RPMI8226 (cell line): ENCODE data around the gene ADAM10.

ENCODE experiments used
- DNase-seq: peaks from one replicate; pipeline ENCODE4 v3.0.0-alpha.2; 2015

The ADAM10 gene

DNA sequence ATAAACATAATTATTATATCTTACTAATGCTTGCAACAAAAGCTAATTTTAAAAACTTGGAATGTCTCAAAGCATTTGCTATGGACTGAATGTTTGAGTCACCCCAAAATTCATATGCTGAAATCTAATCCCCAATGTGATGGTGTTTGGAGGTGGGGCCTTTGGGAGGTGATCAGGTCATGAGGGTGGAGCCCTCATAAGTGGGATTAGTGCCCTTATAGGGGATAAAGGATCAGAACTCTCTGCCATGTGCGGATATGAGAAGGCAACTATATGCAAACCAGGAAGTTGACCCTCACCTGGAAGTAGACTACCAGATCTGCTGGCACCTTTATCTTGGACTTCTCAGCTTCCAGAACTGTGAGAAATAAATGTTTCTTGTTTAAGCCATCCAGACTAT, 180.1 kb downstream of the ADAM10 start:
- DNase-seq, result no peak

DNA sequence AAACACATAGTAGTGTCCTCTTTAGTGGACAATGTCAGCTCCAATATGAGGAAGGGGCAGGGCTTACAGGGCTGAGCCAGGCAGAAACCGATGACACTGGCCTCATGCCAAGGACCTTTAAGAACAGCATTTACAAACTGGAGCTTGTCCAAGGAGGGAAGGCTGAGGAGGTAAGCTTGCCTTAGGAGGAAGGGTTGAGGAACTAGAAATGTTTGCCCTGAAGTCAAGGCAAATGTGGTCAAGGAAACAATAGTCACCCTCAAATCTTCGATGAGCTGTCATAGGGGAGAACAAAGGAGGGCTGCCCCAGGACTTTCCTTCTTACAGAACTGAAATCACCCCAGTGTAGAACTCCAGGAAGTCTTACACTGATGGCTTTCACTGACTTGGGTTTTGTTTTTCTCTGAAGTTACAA, 181.3 kb downstream of the ADAM10 start:
- DNase-seq, result peak; percentile 97

DNA sequence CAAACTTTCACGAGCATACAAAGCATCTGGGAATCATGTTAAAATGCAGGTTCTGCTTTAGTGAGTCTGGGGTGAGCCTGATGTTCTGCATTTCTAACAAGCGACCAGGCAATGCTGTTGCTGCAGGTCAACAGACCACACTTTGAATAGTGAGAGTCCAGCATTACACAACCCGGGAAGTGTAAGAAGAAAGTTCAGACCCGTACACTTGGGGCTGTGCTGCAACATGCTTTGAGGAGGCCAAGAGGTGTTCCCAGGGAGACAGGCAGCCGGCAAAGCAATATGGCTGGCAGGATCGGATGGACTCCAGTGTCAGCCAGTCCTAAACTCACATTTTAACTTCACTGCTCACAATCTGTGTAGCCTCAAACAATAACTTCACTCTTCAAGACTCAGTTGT, 183.5 kb downstream of the ADAM10 start:
- no peak for DNase-seq

DNA sequence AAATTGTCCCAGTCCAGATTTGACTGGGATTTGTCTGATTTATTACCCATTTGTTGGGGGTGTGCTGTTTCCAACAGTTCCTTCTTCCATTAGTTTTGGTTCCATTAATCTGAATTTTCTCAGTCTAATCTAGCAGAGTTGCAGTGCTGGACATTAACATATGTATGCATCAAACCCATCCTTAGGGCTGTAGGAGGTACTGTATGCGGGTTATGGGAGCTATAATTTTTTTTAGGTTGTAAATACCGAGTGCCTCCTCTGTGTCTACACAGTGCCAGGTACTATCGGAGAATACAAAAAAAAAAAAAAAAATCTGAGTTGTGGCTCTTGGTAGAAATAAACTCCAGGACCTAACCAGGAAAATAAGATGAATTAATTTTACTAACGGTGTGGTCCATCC, 183.9 kb downstream of the ADAM10 start:
- no peak for DNase-seq

DNA sequence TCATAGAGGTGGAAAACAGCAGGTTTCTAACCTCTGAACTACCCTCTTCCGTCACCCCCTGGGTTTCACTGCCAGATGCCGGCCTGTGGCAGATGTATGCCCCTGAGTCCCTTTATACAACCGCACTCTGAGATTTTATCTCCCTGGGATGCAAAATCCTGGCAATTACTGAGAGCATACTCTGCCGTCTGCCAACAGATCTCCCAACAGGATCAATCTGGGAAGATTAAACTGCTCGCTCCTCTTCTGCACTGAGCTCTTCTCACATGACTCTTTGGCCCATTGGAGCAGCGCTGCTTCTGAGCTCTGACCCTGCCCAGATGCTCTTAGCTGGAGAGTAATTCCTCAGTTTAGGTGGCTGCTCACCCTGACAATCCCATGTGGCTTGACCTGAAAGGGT, 184.5 kb downstream of the ADAM10 start:
- DNase-seq, result no peak

DNA sequence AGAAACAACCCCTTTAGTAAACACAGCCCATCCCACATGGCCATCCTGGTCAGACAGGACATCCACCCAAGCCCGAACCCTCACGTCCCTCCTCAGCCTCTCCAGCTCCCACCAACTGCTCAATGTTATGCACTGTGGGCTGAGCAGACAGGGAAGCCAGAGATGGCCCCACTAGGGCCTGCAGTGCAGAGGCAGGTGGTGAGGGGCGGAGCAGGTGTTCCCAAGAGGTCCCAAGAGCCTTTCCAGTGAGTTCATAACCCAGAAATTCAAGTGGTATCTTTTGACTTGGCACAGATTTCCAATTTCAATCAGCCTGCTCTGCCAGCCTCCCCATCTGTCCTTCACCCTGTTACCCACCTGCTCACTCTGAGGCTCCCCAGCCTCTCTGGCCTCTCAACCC, 187.4 kb downstream of the ADAM10 start:
- DNase-seq, result no peak

DNA sequence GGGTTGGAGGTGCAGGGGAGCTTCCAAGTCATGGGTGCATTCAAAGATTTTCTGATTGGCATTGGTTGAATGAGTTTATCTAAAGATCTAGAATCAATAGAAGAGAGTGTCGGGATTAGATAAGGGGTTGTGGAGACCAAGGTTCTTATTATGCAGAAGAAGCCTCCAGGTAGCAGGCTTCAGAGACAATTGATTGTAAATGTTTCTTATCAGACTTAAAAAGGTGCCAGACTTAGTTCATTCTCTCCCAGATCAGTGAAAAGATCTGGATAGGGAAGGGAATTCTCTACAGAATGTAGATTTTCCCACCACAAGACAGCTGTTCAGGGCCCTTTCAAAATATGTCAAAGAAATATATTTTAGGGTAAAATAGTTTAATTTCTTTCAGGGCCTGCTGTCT, 188.2 kb downstream of the ADAM10 start:
- DNase-seq, result no peak

DNA sequence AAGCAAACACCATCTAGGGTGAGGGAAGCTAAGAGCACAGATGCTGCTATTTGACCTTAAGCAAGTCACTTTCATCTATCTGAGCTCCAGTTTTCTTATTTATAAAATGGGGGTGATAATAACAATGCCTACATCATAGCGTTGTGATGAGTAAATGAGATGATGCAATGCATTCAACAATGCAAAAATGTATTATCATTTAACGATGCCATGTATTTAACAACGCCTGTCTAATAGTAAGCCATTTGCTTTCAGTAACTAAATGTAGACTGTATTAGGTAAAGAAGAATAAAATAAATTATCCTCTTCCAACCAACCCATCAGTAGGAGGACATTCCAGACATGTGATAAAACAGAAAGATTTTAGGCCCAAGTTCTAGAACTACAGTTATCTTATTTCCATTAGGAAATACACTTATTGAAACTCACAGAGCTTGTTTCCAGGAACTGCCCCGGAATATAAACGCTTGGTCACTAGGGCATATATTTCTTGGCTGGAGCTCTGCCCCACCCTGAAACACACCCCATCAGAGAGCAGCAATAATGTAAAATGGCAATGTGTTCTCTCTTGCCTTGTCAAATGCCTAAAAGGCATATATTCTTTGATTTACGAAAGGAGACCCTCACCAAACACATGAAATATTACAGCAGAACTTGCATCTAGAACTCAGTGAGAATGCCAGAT, 189.5 kb downstream of the ADAM10 start:
- DNase-seq, result no peak

DNA sequence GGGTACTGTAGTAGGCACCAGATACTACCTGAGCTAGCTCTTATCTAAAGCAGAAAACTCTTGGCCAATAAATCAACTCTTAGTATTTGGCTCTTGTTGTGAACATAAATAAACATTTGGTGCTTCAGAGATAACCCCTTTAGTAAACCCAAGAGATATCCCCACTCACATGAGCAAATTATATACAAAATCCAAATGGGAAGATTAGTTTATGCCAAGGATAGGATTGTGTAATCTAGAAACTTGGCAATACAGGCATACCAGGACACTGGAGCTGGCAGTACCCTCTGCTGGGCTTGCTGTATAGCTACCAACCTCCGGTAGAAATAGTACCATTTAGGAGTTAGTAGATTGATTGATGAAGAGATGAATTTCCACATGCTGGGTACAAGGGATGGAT, 190.7 kb downstream of the ADAM10 start:
- no peak for DNase-seq

DNA sequence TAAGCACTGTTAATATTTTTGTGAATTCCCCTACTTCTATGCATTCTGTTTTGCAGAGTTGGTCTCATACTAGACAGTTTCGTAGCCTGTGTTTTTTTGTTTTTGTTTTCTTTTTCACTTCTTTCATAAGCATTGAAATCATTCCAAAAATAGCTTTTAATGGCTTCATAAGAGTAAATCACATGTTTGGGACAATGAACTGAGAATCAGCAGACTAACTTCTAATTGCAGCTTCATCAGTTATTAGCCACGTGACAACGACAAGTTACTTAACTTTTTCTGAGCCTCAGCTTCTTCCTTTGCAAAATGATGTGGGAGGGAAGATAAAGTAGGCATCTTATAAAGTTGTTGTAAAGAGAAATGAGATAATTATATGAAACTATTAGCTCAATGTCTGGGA, 193.0 kb downstream of the ADAM10 start:
- DNase-seq, result no peak

DNA sequence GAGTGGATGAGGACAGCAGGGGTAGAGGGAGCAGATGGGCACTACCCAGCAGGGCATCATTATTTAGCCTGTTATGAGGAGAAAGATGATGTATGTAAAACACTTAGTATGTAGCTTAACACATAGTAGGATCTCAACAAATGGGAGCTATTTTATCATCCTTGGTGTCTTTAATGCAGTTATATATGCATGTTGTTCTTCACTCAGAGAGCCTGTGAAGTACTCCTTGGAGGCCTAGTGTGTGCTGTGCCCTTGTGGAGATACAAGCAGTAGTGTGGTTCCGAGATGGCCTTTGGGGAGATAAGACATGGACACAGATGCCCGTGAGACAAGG, 193.5 kb downstream of the ADAM10 start:
- no peak for DNase-seq

DNA sequence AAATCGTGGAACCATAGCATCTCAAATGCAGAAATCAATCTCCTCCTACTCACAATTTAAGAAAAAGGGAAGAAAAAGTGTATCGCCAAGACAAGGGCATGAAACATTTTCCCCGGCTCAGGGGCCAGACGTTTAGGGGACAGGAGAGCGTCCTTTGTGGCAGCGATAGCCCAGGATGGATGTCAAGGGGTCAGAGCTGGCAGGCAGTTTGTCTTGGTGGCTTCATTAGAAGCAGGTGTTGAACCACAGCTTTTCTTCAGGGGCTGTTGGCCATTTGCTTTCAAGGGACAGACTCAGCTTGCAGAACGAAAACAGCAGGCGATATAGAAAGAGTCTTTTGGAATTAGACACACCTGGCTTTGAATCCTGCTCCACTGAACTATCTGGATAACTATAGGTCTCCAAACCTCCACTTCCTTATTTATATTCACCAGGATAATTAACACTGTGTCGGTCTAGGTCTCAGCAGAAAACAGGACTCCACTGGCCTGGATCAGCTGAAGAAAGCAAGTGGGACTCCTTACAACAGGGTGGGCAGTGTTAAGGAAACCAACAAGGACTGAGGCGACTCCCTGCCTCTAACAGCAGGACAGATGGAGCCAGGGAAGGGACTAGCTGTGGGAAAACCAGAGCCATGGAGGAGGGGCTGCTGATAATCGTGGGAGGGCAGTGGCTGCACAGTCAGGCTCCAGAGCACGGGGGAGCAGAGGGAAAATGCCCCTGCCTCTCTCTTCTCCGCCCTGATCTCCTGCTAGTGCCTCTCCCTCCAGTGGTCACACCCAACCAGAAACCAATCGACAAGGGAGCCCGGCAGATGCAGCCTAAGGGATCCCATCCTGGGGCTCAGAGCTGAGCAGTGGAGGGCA, 194.1 kb downstream of the ADAM10 start:
- DNase-seq, result no peak

DNA sequence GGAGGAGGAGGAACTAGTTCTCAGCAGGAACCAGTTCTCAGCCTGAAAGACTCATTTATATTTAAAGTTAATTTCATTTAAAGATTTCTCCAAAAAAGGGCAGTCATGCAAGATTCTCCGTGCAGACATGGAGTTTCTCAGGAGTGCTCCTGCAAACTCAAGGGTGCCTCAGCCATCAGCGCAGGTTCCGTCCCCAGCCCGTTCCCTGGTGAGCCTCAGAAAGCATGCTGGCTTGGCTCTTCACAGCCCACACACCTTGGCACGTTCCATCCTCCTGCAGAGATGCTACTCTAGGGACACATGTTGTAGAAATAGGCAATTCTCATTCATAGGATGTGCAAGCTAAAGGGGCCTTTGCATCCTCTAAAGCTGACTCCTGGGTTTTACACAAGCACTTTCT, 194.7 kb downstream of the ADAM10 start:
- DNase-seq, result no peak

DNA sequence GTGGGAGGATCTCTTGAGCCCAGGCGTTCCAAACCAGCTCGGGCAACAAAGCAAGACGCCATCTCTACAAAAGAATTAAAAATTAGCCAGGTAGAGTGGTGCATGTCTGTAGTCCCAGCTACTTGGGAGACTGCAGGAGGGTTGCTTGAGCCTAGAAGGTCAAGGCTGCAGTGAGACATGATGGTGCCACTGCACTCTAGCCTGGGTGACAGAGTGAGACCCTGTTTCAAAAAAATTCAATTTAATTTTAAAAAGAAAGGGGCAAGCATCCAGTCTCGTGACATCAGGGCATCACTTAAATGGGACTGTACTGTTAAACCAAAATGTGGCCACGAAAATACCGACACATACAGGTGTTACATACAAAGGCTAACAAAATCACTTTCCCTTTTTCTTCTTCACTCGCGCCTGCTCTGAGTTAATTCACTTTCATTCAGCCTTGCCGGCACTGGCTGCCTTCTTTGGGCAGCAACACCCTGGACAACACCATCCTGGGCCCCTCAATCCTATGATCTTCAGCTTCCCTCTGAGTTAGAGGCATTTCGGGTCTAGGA, 196.1 kb downstream of the ADAM10 start:
- peak; percentile 37 for DNase-seq

DNA sequence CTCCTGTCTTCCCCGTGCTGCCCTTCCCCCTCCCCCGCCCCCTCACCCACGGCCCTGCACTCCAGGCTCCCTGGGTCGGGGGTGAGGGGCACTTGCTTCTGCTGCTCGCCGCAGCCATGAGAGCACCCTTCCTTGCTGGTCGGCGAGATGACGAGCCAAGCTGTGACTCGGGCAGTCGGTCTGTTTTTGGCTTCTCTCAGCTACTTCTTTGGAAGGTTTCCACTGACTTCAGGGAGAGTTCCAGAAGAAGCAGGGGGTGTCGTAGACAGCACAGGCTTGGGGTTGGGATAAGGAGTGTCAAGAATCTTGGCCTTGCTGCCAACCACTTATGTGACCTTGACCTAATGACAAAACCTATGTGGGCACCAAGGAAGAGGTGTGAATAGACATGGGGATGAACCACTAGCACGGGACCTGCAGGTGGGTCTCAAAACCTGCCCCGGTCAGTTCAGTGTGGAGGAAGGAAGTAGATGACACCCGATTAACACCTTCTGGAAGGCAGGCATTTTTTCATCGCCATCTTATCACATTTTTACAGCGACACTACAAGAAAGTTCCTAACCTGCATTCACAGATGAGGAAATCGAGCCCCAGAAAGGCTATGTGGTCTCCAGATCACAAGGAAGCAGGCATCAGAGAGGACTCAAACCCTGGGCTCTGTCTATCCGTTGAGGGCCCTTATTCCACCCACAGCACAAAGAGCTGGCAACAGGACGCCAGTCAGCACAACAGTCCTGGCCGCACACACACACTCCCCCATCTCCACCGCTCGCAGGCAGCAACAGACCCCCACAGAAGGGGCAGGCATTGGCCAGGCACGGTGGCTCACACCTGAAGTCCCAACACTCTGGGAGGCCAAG, 196.8 kb downstream of the ADAM10 start:
- DNase-seq, result no peak

DNA sequence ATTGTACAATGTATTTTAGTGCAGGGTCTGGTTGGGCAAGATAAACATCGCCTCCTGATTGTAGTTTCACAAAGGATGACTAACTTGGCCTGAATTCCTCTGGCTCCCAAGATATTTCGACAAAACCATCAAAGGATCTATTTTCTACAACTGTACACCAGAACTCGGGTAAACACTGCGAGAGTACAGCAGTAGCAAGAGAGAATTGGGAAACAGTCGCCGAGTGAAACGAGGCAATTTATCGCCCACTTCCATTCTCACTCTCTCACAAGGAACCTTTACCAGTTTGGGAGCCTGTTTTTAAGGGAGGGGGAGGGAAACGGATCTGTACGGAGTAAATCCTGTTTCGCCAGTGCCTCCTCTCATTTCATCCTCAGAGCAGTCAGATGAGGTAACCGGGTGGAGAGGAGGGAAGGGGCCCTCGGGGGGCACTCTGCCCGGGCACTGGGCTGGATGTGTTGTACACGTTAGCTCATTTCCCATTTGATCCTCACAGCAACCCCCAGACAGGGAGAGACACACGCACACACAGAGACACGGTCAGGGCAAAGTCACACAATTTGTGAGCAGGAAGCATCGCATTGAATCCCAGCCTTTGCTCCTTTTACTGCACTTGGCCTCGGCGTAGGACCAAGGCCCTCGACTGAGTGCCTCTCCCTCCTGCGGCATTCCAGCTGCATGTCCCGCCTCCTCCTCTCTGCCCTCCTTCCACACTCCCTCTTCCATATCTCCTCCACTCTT, 197.6 kb downstream of the ADAM10 start:
- DNase-seq, result no peak

DNA sequence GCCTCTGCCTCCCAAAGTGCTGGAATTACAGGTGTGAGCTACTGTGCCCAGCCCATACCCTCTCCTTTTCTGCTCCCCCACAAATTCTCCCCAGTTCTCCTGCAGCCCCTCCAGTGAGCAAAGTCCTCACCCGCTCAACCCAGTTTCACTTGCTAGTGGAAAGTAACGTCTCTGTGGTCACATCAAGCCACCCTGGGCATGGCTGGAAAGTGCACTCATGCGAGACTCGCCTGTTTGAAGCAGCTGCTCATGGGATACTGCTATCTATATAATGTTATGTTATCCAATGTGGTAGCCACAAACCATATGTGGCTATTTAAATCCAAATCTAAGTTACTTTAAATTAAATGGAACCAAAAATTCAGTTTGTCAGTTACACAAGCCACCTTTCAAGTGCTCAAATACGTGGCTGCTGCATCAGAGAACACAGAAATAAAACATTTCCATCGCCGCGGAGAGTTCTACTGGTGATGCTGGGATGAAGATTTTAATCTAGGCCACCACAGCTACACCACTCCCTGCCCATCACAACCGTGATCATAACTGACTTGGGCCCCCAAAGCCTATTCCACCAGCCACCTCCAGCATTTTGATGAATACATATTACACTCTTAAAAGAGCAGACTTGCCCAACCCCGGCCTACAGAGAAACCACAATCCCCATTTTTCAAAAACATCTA, 198.3 kb downstream of the ADAM10 start:
- DNase-seq, result no peak

DNA sequence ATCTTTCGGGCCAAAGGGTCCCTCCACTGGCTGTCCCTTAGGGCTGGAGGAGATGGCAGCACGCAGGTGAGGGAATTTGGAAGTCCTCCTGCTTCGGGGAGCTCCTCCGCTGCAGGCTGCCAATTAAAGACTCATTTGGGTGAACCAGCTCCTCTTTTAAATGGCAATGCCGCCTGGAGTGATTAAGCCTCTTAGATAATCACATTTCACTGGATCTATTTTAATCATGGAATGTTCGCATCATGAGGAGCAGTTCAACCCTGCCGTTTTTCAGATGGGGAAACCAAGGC, 199.8 kb downstream of the ADAM10 start:
- DNase-seq, result no peak

DNA sequence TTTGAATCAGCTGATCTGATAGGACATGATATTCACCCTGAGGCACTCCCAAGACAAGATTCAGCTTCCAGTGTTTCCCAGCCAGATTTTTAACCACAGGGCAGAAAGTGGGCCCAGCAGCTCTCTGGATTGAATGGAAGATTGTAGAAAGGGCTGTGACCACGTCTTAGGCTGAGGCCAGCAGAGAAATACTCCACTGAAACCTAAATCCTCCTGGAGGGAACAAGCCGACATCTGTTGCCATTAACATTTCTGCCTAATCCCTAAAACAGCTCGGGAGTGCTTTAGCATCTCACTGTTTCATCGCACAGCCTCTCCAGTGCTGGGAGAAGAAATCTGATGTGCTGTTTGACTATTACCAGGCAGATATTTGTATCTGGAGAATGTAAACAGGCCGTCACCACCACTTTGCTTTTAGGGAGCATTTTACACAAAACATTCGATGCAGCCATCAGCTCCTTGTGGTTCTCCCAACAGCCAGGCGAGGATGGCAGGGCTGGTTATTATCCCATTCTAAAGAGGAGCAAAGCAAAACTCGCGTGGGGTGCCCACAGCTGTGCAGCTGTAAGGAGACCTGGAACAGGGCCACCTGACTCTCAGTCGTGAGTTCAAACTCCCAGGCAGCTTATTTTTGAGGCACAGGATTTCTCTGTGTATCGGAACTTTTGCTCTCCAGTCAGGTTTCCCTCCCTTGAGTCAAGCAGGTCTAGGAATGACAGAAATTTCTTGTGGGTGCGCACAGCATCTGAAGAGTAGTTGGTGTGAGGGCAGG, 200.3 kb downstream of the ADAM10 start:
- DNase-seq, result no peak

DNA sequence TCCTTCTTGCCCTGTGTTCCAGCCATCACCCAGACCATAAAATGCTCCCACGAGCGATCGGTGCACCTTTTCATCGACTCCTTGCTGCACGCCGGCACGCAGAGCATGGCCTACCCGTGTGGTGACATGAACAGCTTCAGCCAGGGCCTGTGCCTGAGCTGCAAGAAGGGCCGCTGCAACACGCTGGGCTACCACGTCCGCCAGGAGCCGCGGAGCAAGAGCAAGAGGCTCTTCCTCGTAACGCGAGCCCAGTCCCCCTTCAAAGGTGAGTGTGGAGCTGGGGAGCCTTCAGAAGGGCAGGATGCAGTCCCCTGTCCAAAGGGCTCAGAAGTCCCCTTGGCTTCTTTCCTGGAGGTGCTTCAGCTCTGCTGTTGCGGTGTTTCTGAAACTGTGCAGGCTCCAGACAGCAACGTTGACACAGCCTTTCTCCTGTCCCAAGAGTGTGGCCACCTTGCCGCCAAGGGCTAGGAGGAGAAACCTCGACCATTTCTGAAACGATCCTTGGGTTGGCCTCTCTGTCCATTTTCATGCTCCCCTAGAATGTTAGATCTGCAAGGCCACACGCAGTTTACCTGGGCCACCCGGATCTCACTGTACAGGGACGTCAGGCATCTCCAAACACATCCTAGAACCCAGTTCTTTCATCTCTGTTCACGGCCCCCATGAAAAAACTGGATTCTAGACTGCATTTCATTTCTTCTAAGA, 201.0 kb downstream of the ADAM10 start:
- DNase-seq, result no peak
